Esophagus muscularis mucosa (tissue), 4 donors: ENCODE results near the gene HLA-B.

Source experiments
- CTCF ChIP-seq, 3 experiments: fragments of 200-600 bp in 2 of 3; fragments of 450-650 bp in 1 of 3; sonication (generic) in 2 of 3; IDR thresholded peaks; one replicate each; pipeline ENCODE4 v1.5.1; 2017 to 2019; ENCODE audit warnings: antibody characterized with exemption in 3 of 3, mild to moderate bottlenecking in 2 of 3, moderate library complexity in 1 of 3
- EP300 ChIP-seq: sonication (generic); formaldehyde crosslinking; IDR thresholded peaks from one replicate; pipeline ENCODE4 v1.6.1; 2017; ENCODE audit warnings: antibody characterized with exemption
- POLR2A ChIP-seq: fragments of 450-650 bp; IDR thresholded peaks from one replicate; pipeline ENCODE4 v1.6.1; 2017; ENCODE audit warnings: antibody characterized with exemption, moderate library complexity, mild to moderate bottlenecking, low read depth
- POLR2AphosphoS5 ChIP-seq, 2 donors: sonication (generic); formaldehyde crosslinking; IDR thresholded peaks; one replicate each; pipeline ENCODE4 v1.6.1; 2017; ENCODE audit warnings: antibody characterized with exemption in 2 of 2

DNA sequence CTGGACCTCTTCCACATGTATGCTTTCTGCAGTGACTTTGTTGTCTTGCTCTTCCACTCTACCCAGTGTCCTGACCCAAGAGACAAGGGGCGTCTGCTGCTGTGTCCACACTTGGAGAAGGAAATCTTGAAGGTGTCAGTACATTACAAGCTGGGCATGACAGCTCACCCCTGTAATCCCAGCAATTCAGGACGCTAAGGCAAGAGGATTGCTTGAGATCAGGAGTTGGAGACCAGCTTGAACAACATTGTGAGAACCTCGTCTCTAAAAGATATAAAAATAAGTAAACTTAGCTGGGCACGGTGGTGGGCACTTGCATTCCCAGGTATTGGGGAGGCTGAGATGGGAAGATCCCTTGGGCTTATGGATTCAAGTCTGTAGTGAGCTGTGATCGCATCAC, 5.8 kb upstream of the HLA-B start:
- TF ChIP-seq POLR2AphosphoS5 (IDR thresholded peaks at IDR 0.05): no peak
- TF ChIP-seq POLR2A: no peak
- no peak for TF ChIP-seq CTCF (IDR thresholded peaks at IDR 0.05)
- no peak for TF ChIP-seq EP300
